Osteocyte (in vitro differentiated cells): ENCODE data around the gene KSR1. TPM values are rescaled to one million over a fixed set of nuclear protein-coding genes. Genes with fewer than 3 reads are reported as not detected.

ENCODE experiments used
- DNase-seq: peaks from one replicate; pipeline ENCODE4 v3.0.0; 2021; ENCODE audit warnings: mixed read lengths; ENCODE audit not compliant: unreplicated experiment; ENCODE audit errors: extremely low spot score
- H3K27ac Mint-ChIP-seq: one replicate; pipeline ENCODE4 v1.8.0; 2021; ENCODE audit warnings: mild to moderate bottlenecking, mixed read lengths; ENCODE audit not compliant: unreplicated experiment
- H3K27me3 Mint-ChIP-seq: one replicate; pipeline ENCODE4 v1.8.0; 2021; ENCODE audit warnings: mixed read lengths; ENCODE audit not compliant: unreplicated experiment
- H3K36me3 Mint-ChIP-seq: one replicate; pipeline ENCODE4 v1.8.0; 2021; ENCODE audit warnings: mixed read lengths; ENCODE audit not compliant: unreplicated experiment
- H3K4me1 Mint-ChIP-seq: one replicate; pipeline ENCODE4 v1.8.0; 2021; ENCODE audit warnings: mixed read lengths; ENCODE audit not compliant: unreplicated experiment
- H3K4me3 Mint-ChIP-seq: one replicate; pipeline ENCODE4 v1.8.0; 2021; ENCODE audit warnings: mild to moderate bottlenecking, moderate library complexity, mixed read lengths; ENCODE audit not compliant: unreplicated experiment
- H3K9me3 Mint-ChIP-seq: one replicate; pipeline ENCODE4 v1.8.0; 2021; ENCODE audit warnings: mixed read lengths; ENCODE audit not compliant: unreplicated experiment
- total RNA-seq: library from RNA; stranded (reverse); gene quantifications from 2 replicates; pipeline ENCODE4 v1.2.1, GENCODE V29; 2021
- TF ChIP-seq, protein P1 (sequence below): fragments of 200-600 bp; sonication (generic); IDR thresholded peaks from 2 replicates; pipeline ENCODE4 v1.5.0; 2021; ENCODE audit warnings: antibody characterized with exemption, mild to moderate bottlenecking, moderate library complexity

Gene KSR1
- total RNA-seq, 1 donor from 2014 or later, result 63.4 TPM

DNA sequence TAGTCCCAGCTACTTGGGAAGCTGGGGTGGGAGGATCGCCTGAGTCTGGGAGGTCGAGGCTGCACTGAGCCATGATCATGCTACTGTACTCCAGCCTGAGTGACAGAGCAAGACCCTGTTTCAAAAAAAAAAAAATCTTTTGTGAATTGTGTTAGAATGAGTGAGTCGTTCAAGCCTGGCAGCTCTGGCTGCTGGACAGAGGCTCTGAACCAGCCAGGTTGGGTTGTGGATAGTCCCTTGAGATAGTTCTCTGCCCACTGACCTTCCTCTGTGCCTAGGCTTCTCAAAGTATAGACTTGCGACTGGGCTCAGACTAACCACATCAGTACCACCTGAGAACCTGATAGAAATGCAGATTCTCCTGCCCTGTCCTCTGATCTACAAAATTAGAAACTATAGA is 2.2 kb upstream of the KSR1 start:
- no peak overlapping the region for H3K4me3 Mint-ChIP-seq
- no peak overlapping the region for H3K27ac Mint-ChIP-seq
- no peaks in the 10 kb centered on the region for H3K36me3 Mint-ChIP-seq
- TF ChIP-seq, protein P1, sequence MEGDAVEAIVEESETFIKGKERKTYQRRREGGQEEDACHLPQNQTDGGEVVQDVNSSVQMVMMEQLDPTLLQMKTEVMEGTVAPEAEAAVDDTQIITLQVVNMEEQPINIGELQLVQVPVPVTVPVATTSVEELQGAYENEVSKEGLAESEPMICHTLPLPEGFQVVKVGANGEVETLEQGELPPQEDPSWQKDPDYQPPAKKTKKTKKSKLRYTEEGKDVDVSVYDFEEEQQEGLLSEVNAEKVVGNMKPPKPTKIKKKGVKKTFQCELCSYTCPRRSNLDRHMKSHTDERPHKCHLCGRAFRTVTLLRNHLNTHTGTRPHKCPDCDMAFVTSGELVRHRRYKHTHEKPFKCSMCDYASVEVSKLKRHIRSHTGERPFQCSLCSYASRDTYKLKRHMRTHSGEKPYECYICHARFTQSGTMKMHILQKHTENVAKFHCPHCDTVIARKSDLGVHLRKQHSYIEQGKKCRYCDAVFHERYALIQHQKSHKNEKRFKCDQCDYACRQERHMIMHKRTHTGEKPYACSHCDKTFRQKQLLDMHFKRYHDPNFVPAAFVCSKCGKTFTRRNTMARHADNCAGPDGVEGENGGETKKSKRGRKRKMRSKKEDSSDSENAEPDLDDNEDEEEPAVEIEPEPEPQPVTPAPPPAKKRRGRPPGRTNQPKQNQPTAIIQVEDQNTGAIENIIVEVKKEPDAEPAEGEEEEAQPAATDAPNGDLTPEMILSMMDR, result no peak
- H3K27me3 Mint-ChIP-seq, result no peaks in the 10 kb centered on the region
- H3K9me3 Mint-ChIP-seq, result no peaks in the 10 kb centered on the region
- DNase-seq, result no peak
- peaks cover 37% of the 10 kb centered on the region for H3K4me1 Mint-ChIP-seq

DNA sequence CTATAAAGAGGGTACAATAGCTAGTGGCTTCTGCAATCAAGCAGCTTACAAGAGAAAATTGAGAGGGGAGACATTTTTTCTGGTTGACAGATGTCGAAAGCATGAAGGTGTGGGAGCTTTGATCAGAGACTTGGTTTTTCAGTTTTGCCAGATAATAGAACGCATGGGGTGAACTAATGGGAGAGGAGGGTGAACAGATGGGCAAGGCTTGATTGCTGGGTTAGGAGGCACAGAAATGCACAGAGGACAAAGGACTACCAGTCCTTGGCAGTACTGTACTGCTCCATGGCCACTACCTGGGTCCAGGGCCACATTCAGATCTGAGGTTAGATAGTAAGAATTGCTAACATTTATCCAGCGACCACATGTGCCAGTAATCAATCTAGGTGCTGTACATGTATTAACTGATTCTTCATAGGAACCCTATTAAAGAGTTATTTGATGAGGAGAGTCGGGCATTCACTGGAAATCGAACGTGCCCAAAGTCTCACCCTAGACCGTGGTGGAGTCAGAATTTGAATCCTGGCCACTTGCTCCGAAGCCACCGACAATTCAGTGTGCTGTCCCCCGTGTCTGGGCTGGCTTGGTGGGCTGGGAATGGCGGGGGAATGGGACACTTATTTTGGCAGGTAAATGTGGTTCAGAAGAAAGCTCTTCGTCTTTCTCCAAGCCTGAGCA is 873 bp upstream of the KSR1 start:
- TF ChIP-seq, protein P1, result no peak
- no peaks in the 10 kb centered on the region for H3K27me3 Mint-ChIP-seq
- H3K9me3 Mint-ChIP-seq, result no peaks in the 10 kb centered on the region
- peaks cover 37% of the 10 kb centered on the region for H3K4me1 Mint-ChIP-seq
- DNase-seq, result no peak
- H3K4me3 Mint-ChIP-seq, result peak overlapping the region; percentile 58
- no peaks in the 10 kb centered on the region for H3K36me3 Mint-ChIP-seq
- peak overlapping the region; percentile 58 for H3K27ac Mint-ChIP-seq

DNA sequence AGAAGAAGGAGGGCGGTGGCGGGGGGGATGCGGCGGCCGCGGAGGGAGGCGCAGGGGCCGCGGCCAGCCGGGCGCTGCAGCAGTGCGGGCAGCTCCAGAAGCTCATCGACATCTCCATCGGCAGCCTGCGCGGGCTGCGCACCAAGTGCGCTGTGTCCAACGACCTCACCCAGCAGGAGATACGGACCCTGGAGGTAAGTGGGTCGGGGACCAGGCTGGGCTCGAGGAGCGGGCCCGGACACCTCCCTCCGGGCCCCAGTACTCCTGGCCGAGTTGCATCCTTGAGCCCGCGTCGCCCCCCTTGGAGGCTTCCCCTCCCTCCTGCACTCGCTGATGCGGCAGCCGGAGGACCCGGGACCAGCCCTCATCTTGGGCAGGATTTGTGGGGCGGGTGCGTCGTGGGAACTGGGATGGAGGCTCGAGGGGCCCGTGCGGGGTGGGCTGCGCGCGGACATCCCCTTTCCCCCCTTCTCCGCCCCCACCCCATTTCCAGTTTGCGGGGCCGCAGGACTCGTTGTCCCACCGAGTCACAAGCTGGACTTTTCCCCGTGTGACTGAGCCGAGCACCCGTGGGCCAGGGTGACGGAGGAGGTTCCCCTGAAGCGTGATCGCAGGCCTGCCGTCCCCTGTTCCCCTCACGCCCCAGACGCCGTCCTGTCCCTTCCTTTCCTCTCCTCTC is 572 bp downstream of the KSR1 start:
- H3K27me3 Mint-ChIP-seq, result no peaks in the 10 kb centered on the region
- H3K4me1 Mint-ChIP-seq, result peaks cover 46% of the 10 kb centered on the region
- TF ChIP-seq, protein P1, result no peak
- DNase-seq, result no peak
- H3K4me3 Mint-ChIP-seq, result peak overlapping the region; percentile 86
- peak overlapping the region; percentile 85 for H3K27ac Mint-ChIP-seq
- no peaks in the 10 kb centered on the region for H3K9me3 Mint-ChIP-seq
- H3K36me3 Mint-ChIP-seq, result no peaks in the 10 kb centered on the region

DNA sequence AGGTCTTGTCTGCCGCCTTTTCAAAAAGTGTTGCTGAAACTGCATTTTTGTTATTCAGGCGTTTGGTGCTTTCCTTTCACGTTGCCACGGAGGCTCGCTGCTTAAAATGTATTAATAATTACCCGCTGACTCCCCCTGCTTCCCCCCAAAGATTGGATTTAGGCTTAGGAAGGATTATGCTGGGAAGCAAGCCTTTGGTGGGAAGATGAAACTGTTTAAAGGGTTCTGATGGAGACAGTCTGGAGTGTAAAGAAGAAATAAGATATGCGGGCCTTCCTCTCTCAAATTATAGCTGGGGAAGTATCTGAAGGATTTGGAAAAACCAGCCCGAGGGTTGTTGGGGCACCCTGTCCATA is 1.1 kb downstream of the KSR1 start:
- TF ChIP-seq, protein P1, result no peak
- peak overlapping the region; percentile 85 for H3K27ac Mint-ChIP-seq
- H3K9me3 Mint-ChIP-seq, result no peaks in the 10 kb centered on the region
- no peaks in the 10 kb centered on the region for H3K36me3 Mint-ChIP-seq
- H3K4me3 Mint-ChIP-seq, result peak overlapping the region; percentile 86
- no peaks in the 10 kb centered on the region for H3K27me3 Mint-ChIP-seq
- no peak for DNase-seq
- H3K4me1 Mint-ChIP-seq, result peaks cover 49% of the 10 kb centered on the region

DNA sequence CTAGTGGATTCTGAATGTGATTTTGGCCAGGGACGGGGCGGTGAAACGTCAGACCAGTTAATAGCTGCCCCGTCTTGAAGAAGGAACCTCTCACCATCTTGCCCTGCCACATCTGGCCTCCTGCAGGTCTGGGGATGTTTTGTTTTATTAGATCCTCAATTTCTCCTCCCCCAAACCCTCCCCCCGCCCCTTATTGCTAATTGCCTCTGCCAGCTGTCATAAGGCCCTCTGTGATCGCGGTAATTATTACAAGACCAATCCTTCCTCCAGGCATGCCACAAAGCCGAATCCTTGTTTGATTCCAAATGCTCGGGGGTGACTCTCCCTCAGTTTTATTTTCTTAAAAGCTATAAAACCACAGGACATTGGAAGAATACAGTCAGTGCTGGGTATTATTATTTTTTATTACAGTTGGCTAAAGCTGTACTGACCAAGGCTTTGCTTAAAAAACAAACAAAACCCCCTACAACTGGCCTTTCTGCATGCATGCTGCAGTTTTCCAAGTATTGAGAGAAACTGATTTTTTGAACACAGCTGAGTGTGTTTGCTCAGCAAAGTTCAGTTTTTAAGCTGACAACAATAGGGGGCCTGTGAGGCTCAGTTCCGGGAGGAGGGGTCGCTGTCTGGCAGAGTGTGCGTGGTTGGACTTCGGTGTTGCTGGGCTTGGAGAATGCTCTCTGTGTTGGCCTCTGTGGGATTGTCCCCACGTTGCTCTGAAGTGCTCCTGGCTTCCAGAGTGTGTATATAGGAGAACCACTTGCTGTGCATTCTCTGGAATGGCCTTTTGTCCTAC is 1.7 kb downstream of the KSR1 start:
- Mint-ChIP-seq H3K4me3 (peak overlapping the region; percentile 86), H3K27me3 (no peaks in the 10 kb centered on the region), H3K9me3 (no peaks in the 10 kb centered on the region), H3K4me1 (peaks cover 49% of the 10 kb centered on the region), H3K27ac (peak overlapping the region; percentile 85), H3K36me3 (no peaks in the 10 kb centered on the region)
- no peak for DNase-seq
- TF ChIP-seq, protein P1, result peak; percentile 21
